GM18951 (cell line): ENCODE measurements around the gene PPP1R13B.

Experiments
- POLR2A ChIP-seq: IDR thresholded peaks from 4 replicates; pipeline ENCODE4 v1.6.1; 2011; ENCODE audit warnings: mild to moderate bottlenecking; ENCODE audit not compliant: insufficient read length, insufficient read depth; ENCODE audit errors: extremely low read depth
- in situ Hi-C: fragments of 300-500 bp; cut with MboI; formaldehyde crosslinking; loops from one replicate; pipeline ENCODE4 v1.12.0; 2022; ENCODE audit warnings: low sequenced_read_pairs, mixed read lengths, inconsistent platforms; ENCODE audit not compliant: unreplicated experiment

PPP1R13B gene

GRCh38 chr14:103712633-103713247, 134.6 kb downstream of the PPP1R13B start:
- in situ Hi-C loops: no loop called here
- peak; percentile 21 for TF ChIP-seq POLR2A

GRCh38 chr14:103711516-103712431, 135.6 kb downstream of the PPP1R13B start:
- TF ChIP-seq POLR2A: no peak
- in situ Hi-C loops: no loop called here

GRCh38 chr14:103710771-103711377, 136.5 kb downstream of the PPP1R13B start:
- in situ Hi-C loops: no loop called here

GRCh38 chr14:103709814-103710213, 137.6 kb downstream of the PPP1R13B start:
- in situ Hi-C loops: no loop called here
- TF ChIP-seq POLR2A: peak; percentile 13

More at GRCh38 chr14:103710771-103711377, 136.5 kb downstream of the PPP1R13B start:
- no peak for TF ChIP-seq POLR2A

- no peak for TF ChIP-seq POLR2A
- in situ Hi-C loops: no loop called here
Measured at GRCh38 chr14:103708750-103709187, 138.6 kb downstream of the PPP1R13B start.

GRCh38 chr14:103707329-103708263, 139.8 kb downstream of the PPP1R13B start:
- no peak for TF ChIP-seq POLR2A
- in situ Hi-C loops: no loop called here

- in situ Hi-C loops: no loop called here
- no peak for TF ChIP-seq POLR2A
Measured at GRCh38 chr14:103706551-103707328, 140.6 kb downstream of the PPP1R13B start.

GRCh38 chr14:103705504-103706284, 141.7 kb downstream of the PPP1R13B start:
- TF ChIP-seq POLR2A: peak; percentile 12
- in situ Hi-C loops: no loop called here

GRCh38 chr14:103705118-103705503, 142.3 kb downstream of the PPP1R13B start:
- in situ Hi-C loops: no loop called here
- TF ChIP-seq POLR2A: no peak

- in situ Hi-C loops: no loop called here
- TF ChIP-seq POLR2A: no peak
Measured at GRCh38 chr14:103704708-103705107, 142.7 kb downstream of the PPP1R13B start.
